OCI-LY3 (cell line): ENCODE measurements around the gene OR1I1.

Source experiments
- CTCF ChIP-seq: fragments of 200-600, 300-600 bp; sonication (generic); IDR thresholded peaks from 2 replicates; pipeline ENCODE4 v1.5.1; 2014; ENCODE audit warnings: antibody characterized with exemption, low read length, low read depth
- EZH2phosphoT487 ChIP-seq: fragments of 200-600 bp; shearing (Covaris generic); IDR thresholded peaks from 2 replicates; pipeline ENCODE4 v1.6.1; 2018; ENCODE audit warnings: antibody characterized with exemption, mixed run types, low read depth

GRCh38 chr19:15116856-15117255 lies 34.8 kb downstream of the OR1I1 start:
- TF ChIP-seq CTCF (no peak), EZH2phosphoT487 (no peak)
